GM23338 (cell line): ENCODE results near the gene FBXO38. TPM values are rescaled to one million over a fixed set of nuclear protein-coding genes. Genes with fewer than 3 reads are reported as not detected.

ENCODE experiments used
- ATAC-seq: fragments of 200-7000 bp; cut with Tn5 transposase; 3 replicates; pipeline ENCODE4 v1.9.1; 2020
- DNase-seq: peaks from one replicate; pipeline ENCODE4 v3.0.0-alpha.2; 2015; ENCODE audit warnings: low spot score
- H2AFZ ChIP-seq: fragments of 200-600 bp; sonication (generic); 2 replicates; pipeline ENCODE4 v1.8.0; 2016; ENCODE audit warnings: antibody characterized with exemption, mild to moderate bottlenecking, moderate library complexity
- H3F3A ChIP-seq: fragments of 200-600 bp; sonication (generic); replicated peaks from 2 replicates; pipeline ENCODE4 v1.8.0; 2017; ENCODE audit warnings: antibody characterized with exemption, mixed run types, low read depth
- H3K27ac ChIP-seq: fragments of 200-600 bp; sonication (generic); 2 replicates; pipeline ENCODE4 v1.6.1; 2016; ENCODE audit warnings: low read depth
- H3K27me3 ChIP-seq: fragments of 200-600 bp; sonication (generic); 2 replicates; pipeline ENCODE4 v1.8.0; 2016; ENCODE audit warnings: mild to moderate bottlenecking, mixed run types, moderate library complexity; ENCODE audit not compliant: insufficient read depth
- H3K36me3 ChIP-seq: fragments of 200-600 bp; sonication (generic); 2 replicates; pipeline ENCODE4 v1.8.0; 2016; ENCODE audit warnings: mild to moderate bottlenecking; ENCODE audit not compliant: insufficient read depth
- H3K4me1 ChIP-seq: fragments of 200-600 bp; sonication (generic); 2 replicates; pipeline ENCODE4 v1.8.0; 2016; ENCODE audit warnings: mild to moderate bottlenecking, moderate library complexity; ENCODE audit not compliant: insufficient read depth
- H3K4me2 ChIP-seq: fragments of 200-600 bp; sonication (generic); 2 replicates; pipeline ENCODE4 v1.7.1; 2017; ENCODE audit warnings: mixed run types
- H3K4me3 ChIP-seq: fragments of 200-600 bp; sonication (generic); 2 replicates; pipeline ENCODE4 v1.6.1; 2016; ENCODE audit warnings: mixed run types
- H3K79me2 ChIP-seq: fragments of 200-600 bp; sonication (generic); replicated peaks from 2 replicates; pipeline ENCODE4 v1.8.0; 2017; ENCODE audit warnings: mild to moderate bottlenecking; ENCODE audit not compliant: insufficient read depth
- H3K9me2 ChIP-seq: fragments of 200-600 bp; sonication (generic); 2 replicates; pipeline ENCODE4 v1.8.0; 2017; ENCODE audit not compliant: insufficient read depth
- H4K20me1 ChIP-seq: fragments of 200-600 bp; sonication (generic); replicated peaks from 2 replicates; pipeline ENCODE4 v1.8.0; 2017; ENCODE audit warnings: mild to moderate bottlenecking; ENCODE audit not compliant: insufficient read depth
- H3K27ac Mint-ChIP-seq: 2 replicates; pipeline ENCODE4 v1.8.0; 2020; ENCODE audit warnings: inconsistent platforms, mild to moderate bottlenecking, moderate library complexity, mixed read lengths
- H3K27me3 Mint-ChIP-seq: 3 replicates; pipeline ENCODE4 v1.8.0; 2022; ENCODE audit warnings: low read depth, mild to moderate bottlenecking, moderate library complexity, mixed read lengths, inconsistent platforms; ENCODE audit not compliant: insufficient read depth, poor library complexity
- H3K36me3 Mint-ChIP-seq: 3 replicates; pipeline ENCODE4 v1.8.0; 2021; ENCODE audit warnings: low read depth, mild to moderate bottlenecking, inconsistent platforms, moderate library complexity, mixed read lengths
- H3K4me1 Mint-ChIP-seq: 3 replicates; pipeline ENCODE4 v1.8.0; 2020; ENCODE audit warnings: mild to moderate bottlenecking, inconsistent platforms, mixed read lengths
- H3K4me3 Mint-ChIP-seq: 3 replicates; pipeline ENCODE4 v1.8.0; 2021; ENCODE audit warnings: moderate library complexity, mild to moderate bottlenecking, inconsistent platforms, mixed read lengths
- H3K9me3 Mint-ChIP-seq: 3 replicates; pipeline ENCODE4 v1.8.0; 2020; ENCODE audit warnings: moderate library complexity, mild to moderate bottlenecking, inconsistent platforms, mixed read lengths
- CREB1 ChIP-seq: fragments of 250-450 bp; sonication (Bioruptor Pico); IDR thresholded peaks from 2 replicates; pipeline ENCODE4 v1.5.0; 2020; ENCODE audit warnings: low read depth, mild to moderate bottlenecking, moderate library complexity
- EZH2 ChIP-seq: fragments of 200-600 bp; sonication (generic); IDR thresholded peaks from one replicate; pipeline ENCODE4 v1.8.0; 2017; ENCODE audit warnings: antibody characterized with exemption, mild to moderate bottlenecking, low read depth; ENCODE audit not compliant: unreplicated experiment
- JUNB ChIP-seq: IDR thresholded peaks from one replicate; pipeline ENCODE4 v1.6.1; 2016; ENCODE audit warnings: antibody characterized with exemption; ENCODE audit not compliant: unreplicated experiment
- POLR2AphosphoS5 ChIP-seq: IDR thresholded peaks from 2 replicates; pipeline ENCODE4 v1.6.1; 2016; ENCODE audit warnings: antibody characterized with exemption, low read depth
- polyA plus RNA-seq: library from polyadenylated mRNA; unstranded; fragments of >200 nt; fragmentation: Nextera tagmentation; extraction: Ambion mirVana; gene quantifications from 2 replicates; pipeline ENCODE4 v1.2.1, GENCODE V29; 2016
- total RNA-seq: library from RNA; depleted of rRNA; stranded (reverse); fragments of >200 nt; shearing (Covaris generic); gene quantifications from 2 replicates; pipeline ENCODE4 v1.2.3, GENCODE V29; 2014
- TF ChIP-seq, protein P1 (sequence below): fragments of 250-450 bp; sonication (Bioruptor Pico); IDR thresholded peaks from 2 replicates; pipeline ENCODE4 v1.5.0; 2020; ENCODE audit warnings: mild to moderate bottlenecking, moderate library complexity
- TF ChIP-seq, protein P2 (sequence below): IDR thresholded peaks from 2 replicates; pipeline ENCODE4 v1.6.1; 2016; ENCODE audit warnings: antibody characterized with exemption

Gene FBXO38
- total and polyA plus RNA-seq, 2 experiments from 2014 or later = 13.3 to 45.6 TPM

DNA sequence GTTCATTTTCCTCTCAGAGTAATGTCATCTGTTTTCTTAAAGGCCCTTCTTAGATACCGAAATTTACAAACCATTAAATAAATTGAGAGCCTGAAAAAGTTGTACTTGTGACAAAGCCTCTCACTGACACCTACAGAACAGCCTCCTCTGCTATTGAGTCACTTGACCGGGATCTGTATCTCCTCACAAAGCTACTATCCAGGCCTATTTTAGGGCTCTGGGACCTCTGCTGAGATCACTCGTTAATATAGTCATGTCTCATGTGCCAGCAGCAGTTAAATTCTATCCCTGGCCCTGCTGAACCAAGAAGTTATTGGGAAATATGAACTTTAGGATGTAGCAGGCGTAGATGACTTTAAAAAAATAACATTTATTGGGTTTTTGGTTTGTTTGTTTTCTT, 31.1 kb downstream of the FBXO38 start (continued):
- TF ChIP-seq, protein P1, sequence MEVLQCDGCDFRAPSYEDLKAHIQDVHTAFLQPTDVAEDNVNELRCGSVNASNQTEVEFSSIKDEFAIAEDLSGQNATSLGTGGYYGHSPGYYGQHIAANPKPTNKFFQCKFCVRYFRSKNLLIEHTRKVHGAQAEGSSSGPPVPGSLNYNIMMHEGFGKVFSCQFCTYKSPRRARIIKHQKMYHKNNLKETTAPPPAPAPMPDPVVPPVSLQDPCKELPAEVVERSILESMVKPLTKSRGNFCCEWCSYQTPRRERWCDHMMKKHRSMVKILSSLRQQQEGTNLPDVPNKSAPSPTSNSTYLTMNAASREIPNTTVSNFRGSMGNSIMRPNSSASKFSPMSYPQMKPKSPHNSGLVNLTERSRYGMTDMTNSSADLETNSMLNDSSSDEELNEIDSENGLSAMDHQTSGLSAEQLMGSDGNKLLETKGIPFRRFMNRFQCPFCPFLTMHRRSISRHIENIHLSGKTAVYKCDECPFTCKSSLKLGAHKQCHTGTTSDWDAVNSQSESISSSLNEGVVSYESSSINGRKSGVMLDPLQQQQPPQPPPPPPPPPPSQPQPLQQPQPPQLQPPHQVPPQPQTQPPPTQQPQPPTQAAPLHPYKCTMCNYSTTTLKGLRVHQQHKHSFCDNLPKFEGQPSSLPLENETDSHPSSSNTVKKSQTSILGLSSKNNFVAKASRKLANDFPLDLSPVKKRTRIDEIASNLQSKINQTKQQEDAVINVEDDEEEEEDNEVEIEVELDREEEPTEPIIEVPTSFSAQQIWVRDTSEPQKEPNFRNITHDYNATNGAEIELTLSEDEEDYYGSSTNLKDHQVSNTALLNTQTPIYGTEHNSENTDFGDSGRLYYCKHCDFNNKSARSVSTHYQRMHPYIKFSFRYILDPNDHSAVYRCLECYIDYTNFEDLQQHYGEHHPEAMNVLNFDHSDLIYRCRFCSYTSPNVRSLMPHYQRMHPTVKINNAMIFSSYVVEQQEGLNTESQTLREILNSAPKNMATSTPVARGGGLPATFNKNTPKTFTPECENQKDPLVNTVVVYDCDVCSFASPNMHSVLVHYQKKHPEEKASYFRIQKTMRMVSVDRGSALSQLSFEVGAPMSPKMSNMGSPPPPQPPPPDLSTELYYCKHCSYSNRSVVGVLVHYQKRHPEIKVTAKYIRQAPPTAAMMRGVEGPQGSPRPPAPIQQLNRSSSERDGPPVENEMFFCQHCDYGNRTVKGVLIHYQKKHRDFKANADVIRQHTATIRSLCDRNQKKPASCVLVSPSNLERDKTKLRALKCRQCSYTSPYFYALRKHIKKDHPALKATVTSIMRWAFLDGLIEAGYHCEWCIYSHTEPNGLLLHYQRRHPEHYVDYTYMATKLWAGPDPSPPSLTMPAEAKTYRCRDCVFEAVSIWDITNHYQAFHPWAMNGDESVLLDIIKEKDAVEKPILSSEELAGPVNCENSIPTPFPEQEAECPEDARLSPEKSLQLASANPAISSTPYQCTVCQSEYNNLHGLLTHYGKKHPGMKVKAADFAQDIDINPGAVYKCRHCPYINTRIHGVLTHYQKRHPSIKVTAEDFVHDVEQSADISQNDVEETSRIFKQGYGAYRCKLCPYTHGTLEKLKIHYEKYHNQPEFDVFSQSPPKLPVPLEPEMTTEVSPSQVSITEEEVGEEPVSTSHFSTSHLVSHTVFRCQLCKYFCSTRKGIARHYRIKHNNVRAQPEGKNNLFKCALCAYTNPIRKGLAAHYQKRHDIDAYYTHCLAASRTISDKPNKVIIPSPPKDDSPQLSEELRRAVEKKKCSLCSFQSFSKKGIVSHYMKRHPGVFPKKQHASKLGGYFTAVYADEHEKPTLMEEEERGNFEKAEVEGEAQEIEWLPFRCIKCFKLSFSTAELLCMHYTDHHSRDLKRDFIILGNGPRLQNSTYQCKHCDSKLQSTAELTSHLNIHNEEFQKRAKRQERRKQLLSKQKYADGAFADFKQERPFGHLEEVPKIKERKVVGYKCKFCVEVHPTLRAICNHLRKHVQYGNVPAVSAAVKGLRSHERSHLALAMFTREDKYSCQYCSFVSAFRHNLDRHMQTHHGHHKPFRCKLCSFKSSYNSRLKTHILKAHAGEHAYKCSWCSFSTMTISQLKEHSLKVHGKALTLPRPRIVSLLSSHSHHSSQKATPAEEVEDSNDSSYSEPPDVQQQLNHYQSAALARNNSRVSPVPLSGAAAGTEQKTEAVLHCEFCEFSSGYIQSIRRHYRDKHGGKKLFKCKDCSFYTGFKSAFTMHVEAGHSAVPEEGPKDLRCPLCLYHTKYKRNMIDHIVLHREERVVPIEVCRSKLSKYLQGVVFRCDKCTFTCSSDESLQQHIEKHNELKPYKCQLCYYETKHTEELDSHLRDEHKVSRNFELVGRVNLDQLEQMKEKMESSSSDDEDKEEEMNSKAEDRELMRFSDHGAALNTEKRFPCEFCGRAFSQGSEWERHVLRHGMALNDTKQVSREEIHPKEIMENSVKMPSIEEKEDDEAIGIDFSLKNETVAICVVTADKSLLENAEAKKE (CRISPR knock-in tag) = no peak

DNA sequence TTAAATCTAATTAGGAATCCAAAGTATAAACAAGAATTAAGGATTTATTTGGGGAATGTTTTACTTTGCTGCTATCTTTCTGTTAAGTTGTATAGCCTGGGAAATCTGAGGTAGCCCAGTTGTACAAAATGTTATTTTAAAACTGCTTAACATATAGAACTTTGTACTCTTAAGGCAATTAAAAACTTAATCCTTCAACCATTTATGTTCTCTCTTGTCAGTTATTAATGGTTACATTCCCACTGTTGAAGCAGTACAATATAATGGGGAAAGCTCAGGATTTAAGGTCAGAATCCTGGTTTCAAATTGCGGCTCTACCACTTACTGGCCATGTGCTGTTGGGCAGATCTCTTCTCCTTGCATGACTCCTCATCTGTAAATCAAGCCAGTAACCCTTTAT, 32.7 kb downstream of the FBXO38 start:
- ATAC-seq = no peak
- Mint-ChIP-seq H3K4me3 (no peak overlapping the region), H3K9me3 (no peaks in the 10 kb centered on the region), H3K27me3 (no peaks in the 10 kb centered on the region), H3K4me1 (no peaks in the 10 kb centered on the region), H3K27ac (peak overlapping the region; percentile 82; the same call in 1 of the 2 replicates), H3K36me3 (peaks cover 44% of the 10 kb centered on the region)
- Histone ChIP-seq H3K79me2 (no peaks in the 10 kb centered on the region), H3K4me2 (no peak overlapping the region), H3K27me3 (no peaks in the 10 kb centered on the region), H3K9me2 (no peaks in the 10 kb centered on the region), H3K4me3 (no peak overlapping the region), H4K20me1 (no peaks in the 10 kb centered on the region), H3K36me3 (peaks cover 42% of the 10 kb centered on the region), H2AFZ (no peak overlapping the region), H3F3A (no peaks in the 10 kb centered on the region), H3K4me1 (no peaks in the 10 kb centered on the region), H3K27ac (no peak overlapping the region)
- DNase-seq = no peak
- TF ChIP-seq, protein P2, sequence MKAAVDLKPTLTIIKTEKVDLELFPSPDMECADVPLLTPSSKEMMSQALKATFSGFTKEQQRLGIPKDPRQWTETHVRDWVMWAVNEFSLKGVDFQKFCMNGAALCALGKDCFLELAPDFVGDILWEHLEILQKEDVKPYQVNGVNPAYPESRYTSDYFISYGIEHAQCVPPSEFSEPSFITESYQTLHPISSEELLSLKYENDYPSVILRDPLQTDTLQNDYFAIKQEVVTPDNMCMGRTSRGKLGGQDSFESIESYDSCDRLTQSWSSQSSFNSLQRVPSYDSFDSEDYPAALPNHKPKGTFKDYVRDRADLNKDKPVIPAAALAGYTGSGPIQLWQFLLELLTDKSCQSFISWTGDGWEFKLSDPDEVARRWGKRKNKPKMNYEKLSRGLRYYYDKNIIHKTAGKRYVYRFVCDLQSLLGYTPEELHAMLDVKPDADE = no peak
- no peak for TF ChIP-seq CREB1 (CRISPR knock-in tag)
- TF ChIP-seq, protein P1 (CRISPR knock-in tag) = no peak
- no peak for TF ChIP-seq POLR2AphosphoS5
- no peak for TF ChIP-seq EZH2
- TF ChIP-seq JUNB = no peak
